PFSK-1 (cell line): ENCODE measurements around the gene CELSR1.

Experiments used
- FOXP2 ChIP-seq: optimal IDR thresholded peaks from 2 replicates; pipeline ENCODE3; 2011; ENCODE audit warnings: borderline replicate concordance, control low read depth, inconsistent platforms; ENCODE audit not compliant: insufficient read depth; ENCODE audit errors: extremely low read length, extremely low read depth
- POLR2AphosphoS5 ChIP-seq: IDR thresholded peaks from 2 replicates; pipeline ENCODE4 v1.6.1; 2012; ENCODE audit warnings: low read depth, mild to moderate bottlenecking, control low read depth, low read length, moderate library complexity
- SIN3A ChIP-seq: IDR thresholded peaks from 2 replicates; pipeline ENCODE4 v1.6.1; 2012; ENCODE audit warnings: mild to moderate bottlenecking, low read length, moderate library complexity, borderline replicate concordance; ENCODE audit not compliant: insufficient read depth
- TAF1 ChIP-seq: IDR thresholded peaks from 2 replicates; pipeline ENCODE4 v1.6.1; 2012; ENCODE audit warnings: low read length, control low read depth, borderline replicate concordance; ENCODE audit not compliant: insufficient read depth
- TF ChIP-seq, protein P1 (sequence below), 2 experiments: IDR thresholded peaks; 2 replicates each; pipeline versions ENCODE4 v1.6.1 to v1.8.0; 2011 to 2012; ENCODE audit warnings: low read depth in 2 of 2, low read length in 2 of 2, control low read depth in 1 of 2, inconsistent platforms in 1 of 2, mild to moderate bottlenecking in 1 of 2, moderate library complexity in 1 of 2; ENCODE audit not compliant: insufficient read depth in 1 of 2

Gene CELSR1

DNA sequence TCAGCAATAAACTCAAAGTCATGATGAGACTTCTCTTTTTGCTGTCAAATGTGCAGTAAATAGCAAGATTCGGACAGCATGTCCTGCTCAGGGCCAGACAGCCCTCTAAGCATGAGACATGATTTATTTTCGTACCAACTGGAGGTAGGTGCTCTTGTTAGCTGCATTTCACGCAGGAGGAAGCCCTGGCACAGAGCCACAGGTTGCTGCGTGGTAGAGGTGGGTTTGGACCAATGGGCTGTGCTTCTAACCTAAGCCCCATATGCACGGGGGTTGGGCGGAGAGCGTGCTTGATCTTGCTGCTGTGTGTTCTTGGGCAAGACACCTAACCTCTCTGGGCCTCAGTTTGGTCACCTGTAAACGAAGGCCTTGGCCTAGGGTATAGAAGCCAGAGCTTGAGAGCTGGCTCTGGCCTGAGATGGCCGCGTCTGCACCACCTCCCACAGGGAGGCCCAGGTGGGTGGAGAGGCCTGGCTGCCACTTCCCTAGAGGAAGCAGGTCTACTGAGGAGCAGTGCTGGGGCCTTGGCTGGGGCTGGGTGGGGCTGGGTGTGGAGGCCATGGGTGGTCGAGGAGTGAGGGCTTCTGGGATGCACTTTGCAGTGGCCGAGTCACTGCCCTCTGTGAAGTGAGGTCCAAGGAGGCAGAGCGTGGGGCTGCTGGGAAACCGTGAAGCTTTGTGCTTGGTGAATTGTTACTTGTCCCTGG, 44.3 kb upstream of the CELSR1 start:
- TF ChIP-seq FOXP2 = no peak
- no peak for TF ChIP-seq SIN3A
- no peak for TF ChIP-seq POLR2AphosphoS5

DNA sequence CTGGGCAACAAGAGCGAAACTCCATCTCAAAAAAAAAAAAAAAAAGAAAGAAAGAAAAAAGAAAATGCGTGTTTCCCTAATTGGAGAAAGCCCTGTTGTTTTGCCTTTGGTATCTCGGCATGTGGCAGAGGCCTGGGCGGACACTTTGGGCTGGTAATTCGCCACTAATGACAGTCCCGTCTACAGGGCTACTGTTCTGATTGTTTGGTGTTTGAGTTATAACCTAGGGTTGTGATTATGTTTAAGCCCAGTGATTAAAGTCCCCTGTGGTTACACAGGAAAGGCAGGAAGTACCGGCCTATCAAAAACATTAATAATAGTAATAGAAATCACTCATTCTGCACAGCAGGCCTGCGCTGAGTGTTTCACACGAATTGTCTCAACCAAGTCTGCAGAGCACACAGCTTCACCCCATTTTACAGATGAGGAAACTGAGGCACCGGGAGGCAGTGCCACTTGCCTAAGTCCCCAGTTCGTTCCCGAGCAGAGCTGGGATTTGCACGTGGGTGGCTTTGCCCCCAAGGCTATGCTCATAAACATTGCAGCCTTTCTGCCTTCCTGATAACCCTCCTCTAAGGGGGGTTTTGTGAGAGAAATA, 43.6 kb upstream of the CELSR1 start:
- TF ChIP-seq FOXP2 = no peak
- no peak for TF ChIP-seq SIN3A
- no peak for TF ChIP-seq TAF1
- TF ChIP-seq POLR2AphosphoS5 = no peak
- TF ChIP-seq, protein P1, sequence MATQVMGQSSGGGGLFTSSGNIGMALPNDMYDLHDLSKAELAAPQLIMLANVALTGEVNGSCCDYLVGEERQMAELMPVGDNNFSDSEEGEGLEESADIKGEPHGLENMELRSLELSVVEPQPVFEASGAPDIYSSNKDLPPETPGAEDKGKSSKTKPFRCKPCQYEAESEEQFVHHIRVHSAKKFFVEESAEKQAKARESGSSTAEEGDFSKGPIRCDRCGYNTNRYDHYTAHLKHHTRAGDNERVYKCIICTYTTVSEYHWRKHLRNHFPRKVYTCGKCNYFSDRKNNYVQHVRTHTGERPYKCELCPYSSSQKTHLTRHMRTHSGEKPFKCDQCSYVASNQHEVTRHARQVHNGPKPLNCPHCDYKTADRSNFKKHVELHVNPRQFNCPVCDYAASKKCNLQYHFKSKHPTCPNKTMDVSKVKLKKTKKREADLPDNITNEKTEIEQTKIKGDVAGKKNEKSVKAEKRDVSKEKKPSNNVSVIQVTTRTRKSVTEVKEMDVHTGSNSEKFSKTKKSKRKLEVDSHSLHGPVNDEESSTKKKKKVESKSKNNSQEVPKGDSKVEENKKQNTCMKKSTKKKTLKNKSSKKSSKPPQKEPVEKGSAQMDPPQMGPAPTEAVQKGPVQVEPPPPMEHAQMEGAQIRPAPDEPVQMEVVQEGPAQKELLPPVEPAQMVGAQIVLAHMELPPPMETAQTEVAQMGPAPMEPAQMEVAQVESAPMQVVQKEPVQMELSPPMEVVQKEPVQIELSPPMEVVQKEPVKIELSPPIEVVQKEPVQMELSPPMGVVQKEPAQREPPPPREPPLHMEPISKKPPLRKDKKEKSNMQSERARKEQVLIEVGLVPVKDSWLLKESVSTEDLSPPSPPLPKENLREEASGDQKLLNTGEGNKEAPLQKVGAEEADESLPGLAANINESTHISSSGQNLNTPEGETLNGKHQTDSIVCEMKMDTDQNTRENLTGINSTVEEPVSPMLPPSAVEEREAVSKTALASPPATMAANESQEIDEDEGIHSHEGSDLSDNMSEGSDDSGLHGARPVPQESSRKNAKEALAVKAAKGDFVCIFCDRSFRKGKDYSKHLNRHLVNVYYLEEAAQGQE (IDR thresholded peaks at IDR 0.05; ENCODE audit: insufficient read depth in 1 of 2, low read depth in 2 of 2, low read length in 2 of 2) = no peak

DNA sequence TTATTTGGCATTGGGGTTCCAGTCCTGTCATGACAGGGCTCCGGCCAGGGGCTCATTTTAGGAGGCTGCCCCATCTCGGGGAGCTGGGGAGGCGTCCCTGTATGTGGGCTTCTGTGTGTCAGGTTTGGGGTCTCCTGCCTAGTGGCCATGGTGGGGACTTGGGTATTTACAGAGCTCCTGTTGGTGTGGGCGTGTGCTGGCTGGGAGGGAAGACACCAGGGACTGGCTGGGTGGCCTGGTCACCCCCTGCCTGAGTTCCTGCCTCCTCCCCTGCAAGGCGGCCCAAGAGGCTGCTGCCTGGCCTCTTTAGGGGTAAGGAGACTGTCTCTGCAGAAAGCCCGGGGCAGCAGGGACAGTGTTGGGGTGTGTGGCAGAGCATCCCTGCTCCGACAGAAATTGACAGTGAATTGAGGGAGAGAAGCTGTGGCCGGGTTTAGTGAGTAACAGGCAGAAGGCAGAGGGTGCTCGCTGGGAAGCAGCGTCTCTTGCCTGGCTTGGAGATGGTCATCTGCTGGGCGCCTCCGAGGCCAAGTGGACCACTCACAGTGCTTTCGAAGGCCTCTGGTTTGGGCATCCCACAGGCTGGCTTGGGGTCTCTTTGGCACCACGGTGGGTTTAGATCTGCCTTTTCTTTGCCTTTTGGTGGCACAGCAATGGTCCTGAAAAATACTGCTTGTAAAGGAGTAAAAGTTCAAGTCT, 42.5 kb upstream of the CELSR1 start:
- TF ChIP-seq FOXP2 (no peak), POLR2AphosphoS5 (no peak), TAF1 (no peak)
- TF ChIP-seq, protein P1 (IDR thresholded peaks at IDR 0.05; ENCODE audit: insufficient read depth in 1 of 2, low read depth in 2 of 2, low read length in 2 of 2) = no peak

DNA sequence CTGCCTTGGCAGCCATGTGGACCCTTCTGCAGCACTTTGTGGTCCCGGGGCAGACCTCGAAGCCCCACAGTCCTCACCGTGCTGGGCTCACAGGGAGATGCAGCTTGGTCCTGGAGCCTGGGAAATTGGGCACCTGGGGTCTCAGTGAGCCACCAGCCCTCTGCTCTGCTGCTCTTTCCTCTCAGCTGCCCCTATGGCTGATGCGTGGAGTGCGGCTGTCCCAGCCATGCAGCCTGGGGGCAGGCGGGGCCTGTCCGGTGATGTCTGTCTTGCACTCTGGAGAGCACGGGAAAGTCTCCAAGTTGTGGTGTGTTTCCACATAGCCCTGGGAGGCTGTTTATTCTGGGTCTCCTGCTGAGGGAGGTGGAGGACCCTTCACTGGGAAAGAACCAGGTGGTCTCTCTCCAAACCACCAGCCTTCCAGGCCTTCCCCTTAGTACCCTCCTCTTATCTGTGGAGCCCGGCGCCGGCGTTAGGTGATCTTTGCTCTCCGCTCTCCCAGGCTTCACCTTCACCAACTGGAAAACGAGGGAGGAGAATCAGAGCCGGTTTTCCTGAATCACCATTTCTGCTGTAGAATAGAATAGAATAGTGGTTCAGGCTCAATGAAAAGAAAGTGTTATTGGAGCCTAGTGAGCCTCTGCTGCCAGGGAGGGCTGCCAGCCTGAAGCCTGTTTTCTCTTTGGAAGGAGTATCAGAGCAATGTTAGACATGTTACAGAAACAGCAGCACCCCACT, 41.6 kb upstream of the CELSR1 start:
- TF ChIP-seq TAF1 (no peak), POLR2AphosphoS5 (no peak)

DNA sequence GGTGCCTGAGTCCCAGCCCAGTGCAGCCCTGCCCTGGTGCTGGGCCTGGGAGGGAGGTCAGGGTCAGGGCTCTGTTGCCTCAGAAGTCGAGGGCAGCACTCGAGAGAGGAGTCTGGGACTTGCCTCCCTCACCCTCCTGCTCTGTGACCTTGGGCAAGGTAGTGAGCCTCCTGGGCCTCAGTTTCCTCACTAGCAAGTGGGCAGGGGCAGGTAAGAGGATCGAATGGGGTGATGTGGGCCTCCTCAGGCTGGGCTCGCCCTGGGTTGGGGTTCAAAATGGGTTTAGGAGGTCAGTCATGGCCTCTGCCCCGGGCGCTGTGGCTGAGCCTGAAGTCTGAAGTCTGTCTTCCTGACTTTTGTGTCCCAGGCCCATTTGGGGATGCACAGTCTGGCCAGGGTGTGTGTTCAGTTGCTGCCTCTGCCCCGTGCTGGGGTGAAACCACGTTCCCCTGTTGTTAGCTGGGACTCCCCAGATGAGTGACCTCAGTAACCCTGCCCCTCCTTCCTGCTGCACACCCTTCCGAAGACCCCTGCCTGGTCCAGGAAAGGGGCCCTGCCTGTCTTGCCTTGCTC, 40.9 kb upstream of the CELSR1 start:
- TF ChIP-seq POLR2AphosphoS5 (no peak), SIN3A (no peak), TAF1 (no peak), FOXP2 (no peak)
- TF ChIP-seq, protein P1 (IDR thresholded peaks at IDR 0.05; ENCODE audit: insufficient read depth in 1 of 2, low read depth in 2 of 2, low read length in 2 of 2) = no peak
